ENCODE data around the gene CYP3A4. TPM values are rescaled to one million over a fixed set of nuclear protein-coding genes. Genes with fewer than 3 reads are reported as not detected.
"Not testable (repeated sequence)": the region's sequence is repeated elsewhere in the genome, so short reads cannot be mapped to it uniquely, and the experiment has no call there.

The CYP3A4 gene
- total RNA-seq, 1 experiment from 2014 or later: not detected

DNA sequence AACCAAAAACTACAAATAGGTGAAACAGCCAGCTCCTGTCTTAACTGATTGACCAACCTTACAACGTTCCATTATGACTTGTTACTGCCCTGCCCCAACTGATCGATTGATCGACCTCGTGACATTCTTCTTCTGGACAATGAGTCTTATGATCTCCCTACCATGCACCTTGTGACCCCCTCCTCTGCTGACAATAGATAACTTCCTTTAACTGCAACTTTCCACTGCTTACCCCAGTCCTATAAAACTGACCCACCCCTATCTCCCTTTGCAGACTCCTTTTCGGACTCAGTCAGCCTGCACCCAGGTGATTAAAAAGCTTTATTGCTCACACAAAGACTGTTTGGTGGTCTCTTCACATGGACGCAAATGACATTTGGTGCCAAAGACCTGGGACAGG lies 60.8 kb downstream of the CYP3A4 start:
- not testable (repeated sequence) for DNase-seq (ENCODE audit: low spot score)

DNA sequence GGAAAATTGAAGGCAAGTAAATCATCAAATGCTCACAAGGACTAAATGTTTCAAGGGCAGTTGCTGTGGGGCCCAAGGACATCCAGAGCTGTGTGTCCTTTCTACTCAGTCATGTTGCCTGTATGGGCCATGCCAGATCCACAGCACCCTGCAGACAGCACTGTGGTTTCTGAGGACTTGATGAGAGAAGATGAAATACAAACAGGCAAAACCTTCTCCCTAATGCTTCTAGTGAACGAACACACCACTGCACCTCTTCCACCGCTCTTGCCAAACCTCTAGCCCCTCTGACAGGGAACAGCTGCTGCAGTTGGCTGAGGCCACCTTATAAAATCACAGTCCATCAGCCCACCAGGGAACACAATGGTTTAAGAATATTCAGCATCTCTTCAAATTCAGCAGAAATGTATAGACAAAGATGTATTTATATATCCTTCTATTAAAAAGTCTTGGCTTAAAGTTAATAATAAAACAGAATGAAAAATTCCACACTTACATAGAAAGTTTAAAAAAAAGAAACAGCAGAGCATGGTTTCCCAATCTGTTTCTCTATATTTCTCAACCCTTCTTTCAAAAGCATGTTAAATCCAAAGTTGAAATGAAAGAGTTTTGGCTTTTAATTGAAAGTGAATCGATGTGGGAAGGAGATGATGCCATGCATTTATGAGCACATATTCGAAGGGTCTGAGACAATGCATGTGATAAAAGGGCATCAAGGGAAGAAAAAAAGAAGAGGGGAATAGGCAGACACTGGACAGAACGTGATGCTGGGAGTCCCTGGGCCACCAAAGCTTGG lies 63.0 kb downstream of the CYP3A4 start:
- no peak for DNase-seq (ENCODE audit: low spot score)

DNA sequence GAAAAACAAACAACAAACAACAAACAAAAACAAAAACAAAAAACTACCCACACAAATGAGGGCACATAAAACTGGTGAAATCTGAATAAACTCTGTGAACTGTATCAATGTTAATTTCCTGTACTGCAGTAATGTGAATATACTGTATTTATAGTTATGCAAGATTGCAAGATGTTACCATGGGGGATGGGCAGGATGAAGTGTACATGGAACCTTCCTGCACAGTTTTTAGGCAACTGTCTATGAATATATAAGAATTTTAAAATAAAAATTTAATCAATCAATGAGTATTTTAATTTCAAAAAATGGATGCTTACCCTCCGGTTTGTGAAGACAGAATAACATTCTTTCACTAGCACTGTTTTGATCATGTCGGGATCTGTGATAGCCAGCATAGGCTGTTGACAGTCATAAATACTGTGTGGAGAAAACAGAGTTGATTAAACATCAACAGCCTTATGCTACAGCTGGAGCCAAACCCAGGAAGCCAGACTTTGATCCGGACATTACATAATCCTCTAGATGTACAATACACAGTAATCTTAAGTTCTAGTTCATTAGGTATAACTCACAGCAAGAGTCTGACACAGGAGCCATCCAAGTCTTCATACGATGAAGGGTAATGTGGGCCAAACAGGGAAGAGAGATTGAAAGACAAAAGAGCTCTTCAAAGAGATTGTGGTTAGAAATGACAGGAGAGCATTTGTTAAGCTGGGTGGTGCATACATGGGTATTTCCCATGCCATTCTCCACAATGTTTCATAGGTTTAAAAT lies 63.8 kb downstream of the CYP3A4 start:
- no peak for DNase-seq (ENCODE audit: low spot score)

DNA sequence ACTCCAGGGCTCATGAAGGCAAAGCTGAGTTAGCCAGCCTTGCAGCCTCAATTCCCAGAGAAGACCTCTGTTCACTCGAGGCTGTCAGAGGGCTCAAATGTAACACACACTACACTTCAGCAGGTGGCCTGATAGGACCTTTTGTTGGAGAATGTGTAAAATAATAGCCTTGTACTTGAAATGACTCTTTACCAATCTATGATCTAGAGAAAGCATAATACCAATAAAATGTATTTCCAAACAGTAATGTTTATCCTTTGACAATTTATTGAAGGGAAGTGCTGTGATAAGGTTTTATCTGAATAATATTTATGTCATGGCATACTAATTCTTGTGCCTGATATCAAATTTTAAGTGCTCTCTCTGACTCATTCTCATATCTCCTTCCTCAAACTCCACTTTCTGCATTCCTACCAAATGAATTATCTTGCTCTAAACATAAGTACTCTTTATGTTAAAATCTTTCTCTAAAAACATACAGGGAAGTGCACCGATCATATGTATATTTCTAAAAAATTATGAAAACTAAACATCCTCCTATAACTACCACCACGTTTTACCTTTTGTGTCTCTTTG lies 69.9 kb downstream of the CYP3A4 start:
- DNase-seq (ENCODE audit: low spot score): no peak

DNA sequence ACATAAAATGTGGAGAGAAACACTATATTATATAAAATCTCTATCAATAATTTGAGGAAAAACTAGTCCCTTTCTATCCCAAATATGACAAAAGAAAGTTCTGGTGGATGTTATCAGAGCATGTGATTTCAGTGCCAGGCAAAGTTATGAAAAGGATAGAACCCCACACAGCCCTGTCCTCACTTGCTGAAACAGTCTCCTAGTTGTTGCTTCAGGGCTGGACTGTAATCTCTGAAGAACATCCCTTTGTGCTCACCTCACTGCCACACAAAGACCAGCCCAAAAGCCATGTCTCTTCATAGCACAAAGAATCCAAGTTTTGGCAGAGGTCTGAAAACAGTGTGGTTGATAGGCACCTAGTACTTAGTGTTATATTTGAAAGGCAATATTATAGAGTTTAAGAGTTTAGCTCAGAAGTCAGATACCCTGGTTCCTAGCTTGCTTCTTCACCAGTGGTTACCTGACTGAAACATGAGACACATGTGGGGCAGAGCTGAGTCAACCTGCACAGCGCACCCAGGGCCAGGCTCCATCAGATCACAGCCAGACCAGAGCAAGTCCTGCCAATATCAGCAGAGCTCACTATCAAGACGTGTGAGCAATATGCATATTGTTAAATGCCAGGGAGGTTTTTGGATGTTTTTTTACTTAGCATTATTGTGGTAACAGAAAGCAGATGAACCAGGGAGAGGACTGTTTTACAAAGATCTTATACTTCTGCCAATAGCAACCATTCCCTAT lies 74.0 kb downstream of the CYP3A4 start:
- DNase-seq (ENCODE audit: low spot score): no peak

DNA sequence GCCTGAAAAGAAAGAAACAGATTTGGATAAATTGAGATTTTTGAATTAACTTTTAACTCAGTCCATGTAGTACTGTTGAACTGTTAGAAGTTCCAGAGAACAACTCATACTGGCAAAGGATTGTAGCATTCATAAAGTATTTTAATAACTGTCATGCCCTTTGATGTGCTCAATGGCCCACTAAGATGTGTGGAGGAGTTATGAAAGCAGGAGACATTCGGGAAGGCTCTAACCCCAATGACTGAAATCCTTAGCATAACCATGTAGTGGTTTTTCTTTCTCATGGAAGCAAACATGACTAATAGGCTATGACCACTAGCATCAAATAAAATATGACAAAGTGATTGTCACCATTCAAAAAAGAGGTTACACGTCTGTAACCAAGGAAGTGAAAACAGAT lies 74.7 kb downstream of the CYP3A4 start:
- no peak for DNase-seq (ENCODE audit: low spot score)

DNA sequence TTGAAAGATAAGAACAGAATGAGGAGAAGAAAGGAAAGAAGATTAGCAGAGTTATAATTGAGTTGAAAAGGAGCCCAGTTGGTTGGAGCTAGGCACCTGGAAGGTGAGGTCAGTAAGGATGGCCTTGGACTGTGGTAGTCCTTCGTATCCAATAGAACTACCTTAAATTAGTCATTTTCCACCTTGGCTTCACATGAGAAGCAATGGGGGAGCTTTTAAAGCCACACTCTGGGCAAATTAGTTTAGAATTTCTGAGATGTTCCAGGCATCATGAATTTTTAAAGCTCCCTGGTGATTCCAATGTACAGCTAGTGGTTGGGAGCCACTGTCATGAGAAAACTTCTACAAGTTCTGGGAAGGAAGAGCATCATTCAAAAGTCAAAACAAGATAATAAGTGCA lies 76.9 kb downstream of the CYP3A4 start:
- DNase-seq (ENCODE audit: low spot score): no peak

Other genes with a start within 250 kb of the CYP3A4 start
- 11.4 and 12.3 TPM in 2 replicates for gene FAM200A, start 232.1 kb downstream of the CYP3A4 start, total RNA-seq (2014; rRNA removed; shearing (Covaris generic))
- gene ZNF655, start 225.5 kb downstream of the CYP3A4 start, total RNA-seq (2014; rRNA removed; shearing (Covaris generic)): 90.2 and 92.1 TPM in 2 replicates
- not detected in 2 replicates for gene TMEM225B, start 185.9 kb downstream of the CYP3A4 start, total RNA-seq (2014; rRNA removed; shearing (Covaris generic))
- gene ZSCAN25, start 167.2 kb downstream of the CYP3A4 start, total RNA-seq (2014; rRNA removed; shearing (Covaris generic)): 11.7 and 12.1 TPM in 2 replicates
- gene CYP3A5, start 104.2 kb downstream of the CYP3A4 start, total RNA-seq (2014; rRNA removed; shearing (Covaris generic)): 1.9 and 3.8 TPM in 2 replicates
- not detected in 2 replicates for gene CYP3A7, start 49.0 kb downstream of the CYP3A4 start, total RNA-seq (2014; rRNA removed; shearing (Covaris generic))
- not detected in 2 replicates for gene CYP3A43, start 43.8 kb upstream of the CYP3A4 start, total RNA-seq (2014; rRNA removed; shearing (Covaris generic))
- not detected in 2 replicates for gene OR2AE1, start 92.8 kb upstream of the CYP3A4 start, total RNA-seq (2014; rRNA removed; shearing (Covaris generic))
- gene TRIM4, start 135.3 kb upstream of the CYP3A4 start, total RNA-seq (2014; rRNA removed; shearing (Covaris generic)): 11.1 and 12.7 TPM in 2 replicates
- gene GJC3, start 145.4 kb upstream of the CYP3A4 start, total RNA-seq (2014; rRNA removed; shearing (Covaris generic)): not detected in 2 replicates
- not detected in 2 replicates for gene AZGP1, start 191.8 kb upstream of the CYP3A4 start, total RNA-seq (2014; rRNA removed; shearing (Covaris generic))
- gene ZKSCAN1, start 231.4 kb upstream of the CYP3A4 start, total RNA-seq (2014; rRNA removed; shearing (Covaris generic)): 11.5 and 15.5 TPM in 2 replicates

Data from A172 (cell line).